A673 (cell line): ENCODE results near the gene HS3ST6. TPM values are rescaled to one million over a fixed set of nuclear protein-coding genes. Genes with fewer than 3 reads are reported as not detected.
A peak's percentile ranks its signal among the peaks of the same experiment; 100 is the strongest.
"Not testable (repeated sequence)": the region's sequence is repeated elsewhere in the genome, so short reads cannot be mapped to it uniquely, and the experiment has no call there.

Source experiments
- BruUV-seq: library from RNA; stranded (reverse); fragments of 400-500 nt; replicated peaks from 2 replicates; lab custom pipeline; 2021; lab: Mats Ljungman, UMichigan
- CTCF ChIA-PET: fragments of 300-600 bp; sonication (Branson Sonifier 250); formaldehyde crosslinking; loops from one replicate; lab custom pipeline; 2022; ENCODE audit warnings: antibody characterized with exemption; lab: Charles Lee
- POLR2A ChIA-PET: fragments of 300-600 bp; sonication (Branson Sonifier 250); formaldehyde crosslinking; loops from one replicate; lab custom pipeline; 2022; ENCODE audit warnings: antibody characterized with exemption; ENCODE audit not compliant: low non-redundant PET; lab: Charles Lee
- DNase-seq: peaks from one replicate; pipeline ENCODE4 v3.0.0-alpha.2; 2015; ENCODE audit warnings: low spot score
- H3K27ac ChIP-seq: fragments of 200-600 bp; sonication (generic); 2 replicates; pipeline ENCODE4 v1.5.1; 2016; ENCODE audit warnings: mixed run types, low read depth, mild to moderate bottlenecking, mixed read lengths, antibody characterized with exemption, low read length; ENCODE audit not compliant: poor library complexity, severe bottlenecking
- H3K27me3 ChIP-seq: fragments of 200-600 bp; sonication (generic); replicated peaks from 2 replicates; pipeline ENCODE4 v1.6.1; 2017; ENCODE audit warnings: mixed run types, low read depth, mild to moderate bottlenecking, mixed read lengths, antibody characterized with exemption, low read length; ENCODE audit not compliant: insufficient read depth, poor library complexity
- H3K36me3 ChIP-seq: fragments of 200-600 bp; sonication (generic); 2 replicates; pipeline ENCODE4 v1.6.1; 2016; ENCODE audit warnings: mixed run types, mild to moderate bottlenecking, mixed read lengths, antibody characterized with exemption, low read length; ENCODE audit not compliant: insufficient read depth, poor library complexity, severe bottlenecking
- H3K4me1 ChIP-seq: fragments of 200-600 bp; sonication (generic); 2 replicates; pipeline ENCODE4 v1.6.1; 2017; ENCODE audit warnings: mixed run types, mild to moderate bottlenecking, mixed read lengths, antibody characterized with exemption, low read length; ENCODE audit not compliant: insufficient read depth, poor library complexity, severe bottlenecking
- H3K4me3 ChIP-seq: fragments of 200-600 bp; sonication (generic); 2 replicates; pipeline ENCODE4 v1.5.1; 2016; ENCODE audit warnings: low read depth, mixed run types, mild to moderate bottlenecking, mixed read lengths, low read length; ENCODE audit not compliant: poor library complexity, severe bottlenecking
- H3K9me3 ChIP-seq: fragments of 200-600 bp; sonication (generic); 2 replicates; pipeline ENCODE4 v1.6.1; 2016; ENCODE audit warnings: mixed run types, low read depth, mild to moderate bottlenecking, mixed read lengths, antibody characterized with exemption, low read length; ENCODE audit not compliant: poor library complexity, severe bottlenecking
- EZH2 ChIP-seq: fragments of 200-600 bp; sonication (generic); IDR thresholded peaks from 2 replicates; pipeline ENCODE4 v1.6.1; 2017; ENCODE audit warnings: borderline replicate concordance, low read depth, mild to moderate bottlenecking, mixed read lengths, antibody characterized with exemption, low read length; ENCODE audit not compliant: poor library complexity, severe bottlenecking
- intact Hi-C: fragments of 100-400 bp; cut with micrococcal nuclease; formaldehyde crosslinking; loops from one replicate; pipeline ENCODE4 v1.10.0; 2022; ENCODE audit not compliant: unreplicated experiment
- total RNA-seq: library from RNA; stranded (reverse); gene quantifications from 2 replicates; pipeline ENCODE4 v1.2.3, GENCODE V29; 2021
- TF ChIP-seq, protein P1 (sequence below): fragments of 300-800, 200-600 bp; sonication (generic); conservative IDR thresholded peaks from 2 replicates; pipeline ENCODE4 v1.5.1; 2017; ENCODE audit warnings: low read depth, mild to moderate bottlenecking, antibody characterized with exemption, low read length, moderate library complexity, mixed read lengths

Gene HS3ST6
- total RNA-seq, 1 experiment from 2014 or later = not detected

DNA sequence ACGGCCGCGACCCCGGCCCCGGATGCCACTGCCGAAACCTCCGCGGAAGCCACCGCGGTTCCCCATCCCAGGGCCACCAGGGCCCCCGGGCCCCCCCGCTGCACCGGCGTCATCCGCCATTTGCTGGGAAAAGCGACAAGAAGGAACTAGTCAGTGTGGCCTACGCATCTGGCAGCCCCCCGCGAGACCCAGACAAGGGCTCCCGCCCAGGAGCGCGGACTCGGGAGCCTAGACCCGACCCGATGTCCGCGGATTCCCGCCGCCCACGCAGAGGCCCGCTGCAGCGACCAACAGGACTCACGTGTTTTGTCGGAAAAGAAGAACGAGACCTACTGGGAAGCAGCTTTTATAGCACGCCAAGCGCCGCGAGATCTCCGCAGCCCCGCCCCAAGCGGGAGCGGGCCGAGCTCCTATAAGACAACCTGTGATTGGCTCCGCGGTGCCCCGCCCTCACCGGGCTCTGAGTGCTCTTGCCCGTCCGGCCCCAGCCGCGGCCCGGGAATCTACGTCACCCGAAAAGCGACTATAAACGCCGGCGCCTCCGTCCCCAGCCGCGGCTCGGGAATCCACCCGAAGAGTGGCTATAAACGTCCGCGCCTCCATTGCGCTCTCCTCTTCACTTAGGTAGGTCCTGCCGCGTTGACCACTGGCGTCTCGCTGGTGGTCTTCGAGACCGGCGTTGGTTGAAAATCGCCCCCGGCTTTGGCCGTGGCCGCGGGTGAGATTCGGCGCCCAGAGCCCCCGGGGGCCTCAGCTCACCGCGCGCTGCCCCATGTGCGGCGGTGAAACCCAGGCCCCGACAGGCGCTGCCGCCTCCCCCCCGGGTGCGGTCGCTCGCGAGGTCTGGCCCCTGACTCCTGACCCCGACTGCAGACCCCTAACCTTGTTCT, 46.5 kb upstream of the HS3ST6 start, which contains the start of gene RPS2:
TSS of gene RPS2 (minus strand) at position 321 of the 890 bp plus-strand sequence. CDS start at position 120, 201 bp downstream.
- Histone ChIP-seq H3K4me1 (peaks cover 19% of the 10 kb centered on the region), H3K36me3 (peaks cover 27% of the 10 kb centered on the region), H3K9me3 (no peaks in the 10 kb centered on the region), H3K27me3 (no peaks in the 10 kb centered on the region), H3K4me3 (peak within 1 kb of the TSS; percentile 88), H3K27ac (peak within 1 kb of the TSS; percentile 95)
- TF ChIP-seq, protein P1, sequence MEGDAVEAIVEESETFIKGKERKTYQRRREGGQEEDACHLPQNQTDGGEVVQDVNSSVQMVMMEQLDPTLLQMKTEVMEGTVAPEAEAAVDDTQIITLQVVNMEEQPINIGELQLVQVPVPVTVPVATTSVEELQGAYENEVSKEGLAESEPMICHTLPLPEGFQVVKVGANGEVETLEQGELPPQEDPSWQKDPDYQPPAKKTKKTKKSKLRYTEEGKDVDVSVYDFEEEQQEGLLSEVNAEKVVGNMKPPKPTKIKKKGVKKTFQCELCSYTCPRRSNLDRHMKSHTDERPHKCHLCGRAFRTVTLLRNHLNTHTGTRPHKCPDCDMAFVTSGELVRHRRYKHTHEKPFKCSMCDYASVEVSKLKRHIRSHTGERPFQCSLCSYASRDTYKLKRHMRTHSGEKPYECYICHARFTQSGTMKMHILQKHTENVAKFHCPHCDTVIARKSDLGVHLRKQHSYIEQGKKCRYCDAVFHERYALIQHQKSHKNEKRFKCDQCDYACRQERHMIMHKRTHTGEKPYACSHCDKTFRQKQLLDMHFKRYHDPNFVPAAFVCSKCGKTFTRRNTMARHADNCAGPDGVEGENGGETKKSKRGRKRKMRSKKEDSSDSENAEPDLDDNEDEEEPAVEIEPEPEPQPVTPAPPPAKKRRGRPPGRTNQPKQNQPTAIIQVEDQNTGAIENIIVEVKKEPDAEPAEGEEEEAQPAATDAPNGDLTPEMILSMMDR = peak; percentile 3; the same call in 1 of the 2 replicates
- no peak for TF ChIP-seq EZH2
- intact Hi-C loops = no loop called here
- ChIA-PET POLR2A (interaction anchor here (0.6 to 1.1 kb wide), 8 partner anchors 14 to 495 kb away, joined by 3 to 17 read pairs (median 4); partner anchors contain the start of genes GFER and NOXO1), CTCF (interaction anchor here (0.7 kb wide), 1 partner anchor 47 kb away, joined by 7 read pairs; no protein-coding TSS in a partner anchor)
- peak; percentile 99 for DNase-seq
- BruUV-seq = no TSS peak

GRCh38 chr16:1963806-1964505, 45.7 kb upstream of the HS3ST6 start:
- intact Hi-C loops = no loop called here
- H3K36me3 ChIP-seq = peaks cover 27% of the 10 kb centered on the region
- no peaks in the 10 kb centered on the region for H3K27me3 ChIP-seq
- POLR2A ChIA-PET = interaction anchor here (0.7 kb wide), 2 partner anchors 20 to 496 kb away, joined by 9 to 17 read pairs; partner anchors contain the start of gene GFER
- TF ChIP-seq, protein P1 = 0 out of 2 replicates have a peak, but pooled peaks have one; percentile 19
- no peak for TF ChIP-seq EZH2
- H3K4me3 ChIP-seq = peak overlapping the region; percentile 88
- H3K9me3 ChIP-seq = no peaks in the 10 kb centered on the region
- DNase-seq = no peak
- peak overlapping the region; percentile 95 for H3K27ac ChIP-seq
- H3K4me1 ChIP-seq = peaks cover 21% of the 10 kb centered on the region
- CTCF ChIA-PET = interaction anchor here (0.7 kb wide), 1 partner anchor 48 kb away, joined by 7 read pairs; no protein-coding TSS in a partner anchor
- no TSS peak for BruUV-seq

GRCh38 chr16:1962161-1963153, 44.2 kb upstream of the HS3ST6 start:
- intact Hi-C loops = not testable (repeated sequence)
- peak overlapping the region; percentile 95 for H3K27ac ChIP-seq

More at GRCh38 chr16:1962161-1963153, 44.2 kb upstream of the HS3ST6 start:
- H3K27me3 ChIP-seq, POLR2A ChIA-PET, DNase-seq, H3K9me3 ChIP-seq: not testable (repeated sequence)
- BruUV-seq = TSS peak; percentile 81
- peaks cover 24% of the 10 kb centered on the region for H3K4me1 ChIP-seq
- H3K36me3 ChIP-seq = peaks cover 27% of the 10 kb centered on the region
- H3K4me3 ChIP-seq = peak overlapping the region; percentile 88
- CTCF ChIA-PET = interaction anchor here (1.0 kb wide), 1 partner anchor 178 kb away, joined by 3 read pairs; no protein-coding TSS in a partner anchor
